Small intestine (tissue), 7 donors: ENCODE data around the gene PARD3B. TPM values are rescaled to one million over a fixed set of nuclear protein-coding genes. Genes with fewer than 3 reads are reported as not detected.

Experiments
- DNase-seq, 2 donors: peaks; one replicate each; pipeline versions ENCODE4 v3.0.0 to v3.0.0-alpha.2; 2013
- FAIRE-seq: peaks from 2 replicates; lab custom pipeline; 2012; peaks lifted over from hg19 to GRCh38; lab: Jason Lieb, UNC
- H3K27ac ChIP-seq, 3 donors: one replicate each; pipeline ENCODE4 v1.5.1; 2013; ENCODE audit warnings: low read length in 2 of 3, mild to moderate bottlenecking in 2 of 3, control low read depth in 1 of 3, inconsistent platforms in 1 of 3, low read depth in 1 of 3, moderate library complexity in 1 of 3
- H3K27me3 ChIP-seq, 3 donors: one replicate each; pipeline ENCODE4 v1.6.1; 2013; ENCODE audit warnings: low read length in 3 of 3, inconsistent platforms in 1 of 3; ENCODE audit not compliant: control insufficient read depth in 3 of 3, insufficient read depth in 3 of 3
- H3K36me3 ChIP-seq, 3 donors: one replicate each; pipeline ENCODE4 v1.6.1; 2013; ENCODE audit warnings: low read length in 3 of 3, inconsistent platforms in 1 of 3, low read depth in 1 of 3, mild to moderate bottlenecking in 1 of 3, moderate library complexity in 1 of 3; ENCODE audit not compliant: control insufficient read depth in 3 of 3, insufficient read depth in 2 of 3
- H3K4me1 ChIP-seq, 3 donors: one replicate each; pipeline ENCODE4 v1.6.1; 2013; ENCODE audit warnings: low read length in 2 of 3, inconsistent platforms in 1 of 3, low read depth in 1 of 3, mild to moderate bottlenecking in 1 of 3, moderate library complexity in 1 of 3; ENCODE audit not compliant: control insufficient read depth in 3 of 3, insufficient read depth in 2 of 3
- H3K4me3 ChIP-seq, 3 donors: one replicate each; pipeline ENCODE4 v1.5.1; 2013; ENCODE audit warnings: low read length in 3 of 3, control low read depth in 1 of 3, inconsistent platforms in 1 of 3, low read depth in 1 of 3, mild to moderate bottlenecking in 1 of 3, moderate library complexity in 1 of 3
- H3K9me3 ChIP-seq, 2 donors: one replicate each; pipeline ENCODE4 v1.6.1; 2013; ENCODE audit warnings: low read depth in 1 of 2, low read length in 1 of 2; ENCODE audit not compliant: control insufficient read depth in 2 of 2, insufficient read depth in 1 of 2
- WGBS, 3 donors: extraction: QIAGEN DNeasy Blood & Tissue Kit; methylation state at CpG; one replicate each; pipeline ENCODE4 v1.1.7; 2013; 5-methylcytosine and 5-hydroxymethylcytosine counted together
- polyA plus RNA-seq, 4 donors: library from polyadenylated mRNA; stranded (reverse) in 3 of 4; unstranded in 1 of 4; fragments of 200-250 nt in 3 of 4; fragments of 120-200 nt in 1 of 4; gene quantifications; one replicate each; pipeline versions ENCODE4 v1.2.1 to v1.2.3, GENCODE V29; 2013
- donor health status: healthy with polysubstance abuse.
- donor health status: control.
- donor health status: control.
- donor health status: Bipolar disorder and iron deficiency.
- donor health status: healthy.

PARD3B gene
- polyA plus RNA-seq, 4 donors: 2.8 to 10.7 (median 3.6) TPM

DNA sequence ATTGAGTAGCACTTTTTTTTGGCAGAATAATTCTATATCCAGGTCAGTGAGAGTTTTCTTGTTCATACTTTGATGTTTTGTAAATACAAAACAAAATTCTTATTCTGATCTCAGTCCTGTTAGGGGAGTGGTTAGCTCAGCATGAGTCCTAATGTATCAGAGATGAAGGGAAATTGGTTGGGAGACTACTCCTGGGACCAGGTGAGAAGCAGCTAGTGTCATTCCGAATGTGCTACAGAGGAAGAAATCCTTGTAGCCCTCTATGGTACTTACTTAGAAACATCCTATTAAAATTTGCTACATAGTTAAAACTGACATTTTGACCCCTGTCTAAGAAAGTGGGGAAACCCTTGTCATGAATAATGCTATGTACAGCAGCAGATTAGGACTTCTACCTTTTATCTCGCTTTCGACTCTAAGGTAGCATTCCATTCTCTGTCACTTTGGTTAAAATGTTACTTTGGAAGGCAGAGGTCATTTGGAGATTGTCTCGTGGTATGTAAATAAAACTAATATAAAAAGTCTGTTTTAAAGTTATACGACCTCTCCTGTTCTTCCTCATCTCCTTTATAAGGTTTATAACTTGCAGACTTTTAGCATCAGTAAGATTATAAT lies 65.8 kb downstream of the PARD3B start:
- peak overlapping the region in 1 of 3 donors; percentile 37 for H3K27ac ChIP-seq

DNA sequence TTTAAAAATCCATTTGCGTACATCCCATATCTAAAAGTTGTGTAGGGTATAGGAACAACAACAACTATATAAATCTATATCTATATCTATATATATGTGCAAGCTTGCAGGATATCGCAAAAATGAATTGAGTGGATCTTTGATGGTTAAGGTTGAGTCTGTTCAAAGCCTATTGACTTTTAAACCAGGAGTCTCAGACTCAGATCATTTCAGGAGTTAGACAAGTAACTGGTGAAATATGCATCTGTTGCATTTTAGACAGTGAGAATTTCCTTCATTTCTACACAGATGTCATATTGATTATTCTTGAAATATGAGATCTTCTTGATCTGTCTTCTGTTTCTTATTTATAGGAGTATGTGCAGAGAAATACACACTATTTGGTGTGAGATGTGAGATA lies 66.5 kb downstream of the PARD3B start:
- Histone ChIP-seq H3K27me3 (no peaks in the 10 kb centered on the region), H3K4me1 (peaks cover 2 to 29% (median 7%) of the 10 kb centered on the region in 3 donors), H3K36me3 (no peaks in the 10 kb centered on the region), H3K9me3 (no peaks in the 10 kb centered on the region), H3K27ac (peak overlapping the region in 1 of 3 donors; percentile 37), H3K4me3 (no peak overlapping the region)
- no peak for FAIRE-seq
- 90 to 93% (median 93%) methylated on average over 2 of the region's 2 CpGs for WGBS, 3 donors
- DNase-seq: no peak

More for the DNA sequence above, 65.8 kb downstream of the PARD3B start:
- DNase-seq (peak; percentile 72 to 76), FAIRE-seq (no peak)
- no peaks in the 10 kb centered on the region for H3K36me3 ChIP-seq
- no peaks in the 10 kb centered on the region for H3K9me3 ChIP-seq
- no peaks in the 10 kb centered on the region for H3K27me3 ChIP-seq
- 9 to 66% (median 35%) methylated on average over 5 of the region's 5 CpGs for WGBS, 3 donors
- no peak overlapping the region for H3K4me3 ChIP-seq
- H3K4me1 ChIP-seq: peaks cover 2 to 29% (median 7%) of the 10 kb centered on the region in 3 donors

DNA sequence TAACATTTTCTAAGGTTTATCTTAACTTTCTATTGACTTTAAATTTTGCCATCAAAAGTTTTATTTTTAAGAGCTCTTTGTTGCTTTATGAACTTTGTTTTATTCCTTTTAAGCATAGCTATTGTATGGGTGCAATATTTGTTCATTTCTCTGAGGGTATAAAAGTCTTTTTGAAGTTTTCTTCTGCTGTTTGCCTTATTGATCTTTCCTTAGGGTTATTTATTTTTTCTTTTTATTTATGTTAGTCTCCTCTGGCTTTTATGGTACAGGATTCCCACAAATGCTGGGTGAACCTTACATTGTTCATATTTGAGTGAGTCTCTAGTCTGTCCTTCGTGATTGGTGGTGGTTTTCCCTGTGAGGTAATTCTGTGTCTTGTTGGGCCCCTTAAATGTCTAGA lies 68.4 kb downstream of the PARD3B start:
- Histone ChIP-seq H3K4me3 (no peak overlapping the region), H3K27me3 (no peaks in the 10 kb centered on the region), H3K27ac (no peak overlapping the region), H3K9me3 (no peaks in the 10 kb centered on the region), H3K36me3 (no peaks in the 10 kb centered on the region), H3K4me1 (peaks cover 2 to 26% (median 3%) of the 10 kb centered on the region in 3 donors)
- no peak for DNase-seq
- WGBS, 3 donors: 72 to 91% (median 82%) methylated on average over 1 of the region's 1 CpG
- no peak for FAIRE-seq

DNA sequence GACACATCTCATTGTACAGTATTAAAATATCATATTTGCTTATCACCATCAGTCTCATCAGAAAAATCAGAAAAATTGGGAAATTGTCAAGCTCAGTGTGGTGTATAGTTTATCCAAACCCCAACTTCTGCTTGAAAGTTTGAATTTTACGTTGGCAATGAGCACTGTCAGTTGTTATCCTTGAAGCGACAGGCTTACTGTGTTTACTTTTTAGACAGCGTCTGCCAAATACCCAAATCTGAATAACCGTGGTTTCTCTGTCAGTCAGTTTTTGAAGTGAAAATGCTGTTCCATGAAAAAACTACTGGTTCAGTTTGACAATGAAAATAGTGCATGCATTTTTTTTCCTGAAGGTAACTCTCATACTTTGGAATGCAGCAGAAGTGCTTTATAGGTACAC lies 70.2 kb downstream of the PARD3B start:
- Histone ChIP-seq H3K4me1 (peaks cover 2 to 16% (median 3%) of the 10 kb centered on the region in 3 donors), H3K27me3 (no peaks in the 10 kb centered on the region), H3K27ac (no peak overlapping the region), H3K4me3 (no peak overlapping the region), H3K9me3 (no peaks in the 10 kb centered on the region), H3K36me3 (no peaks in the 10 kb centered on the region)
- no peak for DNase-seq
- 72 to 91% (median 76%) methylated on average over 4 of the region's 4 CpGs for WGBS, 3 donors
- FAIRE-seq: no peak

DNA sequence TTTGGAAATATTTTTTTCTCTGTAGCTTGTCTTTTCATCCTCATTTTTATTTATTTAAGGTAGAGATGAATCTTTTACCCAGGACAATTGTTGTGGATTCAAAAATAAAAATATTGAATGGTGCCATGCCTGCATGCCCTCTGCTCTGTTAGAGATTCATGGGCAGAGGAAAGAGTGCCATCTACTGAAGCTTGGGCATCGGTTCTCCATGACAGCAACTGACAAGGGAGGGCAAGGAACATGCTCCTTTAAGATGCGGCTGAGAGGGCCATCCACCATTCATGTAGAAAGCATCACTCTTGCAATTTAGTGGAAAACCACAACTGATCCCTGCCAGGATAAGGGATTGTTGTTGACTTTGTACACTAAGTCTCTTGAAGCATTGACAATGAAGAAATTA lies 79.9 kb downstream of the PARD3B start:
- no peaks in the 10 kb centered on the region for H3K27me3 ChIP-seq
- H3K27ac ChIP-seq: no peak overlapping the region
- peaks cover 0 to 2% (median 0%) of the 10 kb centered on the region in 3 donors for H3K4me1 ChIP-seq
- no peaks in the 10 kb centered on the region for H3K36me3 ChIP-seq
- H3K9me3 ChIP-seq: no peaks in the 10 kb centered on the region
- no peak overlapping the region for H3K4me3 ChIP-seq
- FAIRE-seq (no peak), DNase-seq (peak in 1 of 2 donors; percentile 54)
- 40 to 64% (median 50%) methylated on average over 2 of the region's 2 CpGs for WGBS, 3 donors

DNA sequence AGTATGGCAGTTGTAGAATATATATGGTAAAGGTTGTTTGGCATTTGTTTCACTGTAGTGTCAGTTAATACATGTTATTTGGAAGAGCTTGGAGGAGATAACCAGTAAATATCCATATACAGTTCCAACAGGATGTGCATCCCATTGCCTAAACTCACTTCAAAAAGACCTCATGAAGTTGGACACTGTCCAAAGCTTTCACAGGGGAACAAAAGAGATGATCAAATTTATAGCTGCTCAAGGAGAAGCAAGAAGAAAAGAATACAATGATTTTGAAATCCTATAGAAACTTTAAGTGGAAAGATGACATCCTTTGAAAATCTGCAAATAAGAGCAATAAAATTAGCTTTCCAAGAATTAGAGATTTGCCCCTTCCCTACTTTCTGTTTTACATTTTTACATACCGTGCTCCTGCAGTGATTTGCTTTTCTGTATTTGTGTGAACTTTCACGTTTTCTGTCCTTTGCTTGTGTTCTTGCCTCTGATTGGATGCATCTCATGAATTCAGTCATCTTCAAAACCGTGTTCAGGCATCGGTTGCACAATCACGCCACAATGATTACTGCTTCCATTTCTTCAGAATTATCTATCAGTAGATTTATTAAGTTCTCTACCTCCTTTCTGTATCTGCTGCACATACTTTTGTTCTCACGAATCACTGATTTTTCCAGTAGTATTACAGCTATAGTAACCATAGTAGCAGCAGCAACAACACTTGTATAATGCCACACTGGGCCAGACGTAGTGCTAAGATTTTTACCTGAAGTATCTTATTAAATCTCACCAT lies 83.8 kb downstream of the PARD3B start:
- DNase-seq (no peak), FAIRE-seq (no peak)
- Histone ChIP-seq H3K4me1 (no peaks in the 10 kb centered on the region), H3K4me3 (no peak overlapping the region), H3K36me3 (peaks cover 0 to 3% (median 0%) of the 10 kb centered on the region in 3 donors), H3K9me3 (no peaks in the 10 kb centered on the region), H3K27me3 (no peaks in the 10 kb centered on the region), H3K27ac (no peak overlapping the region)
- whole genome bisulfite sequencing, 3 donors: 84 to 88% (median 86%) methylated on average over 7 of the region's 7 CpGs

DNA sequence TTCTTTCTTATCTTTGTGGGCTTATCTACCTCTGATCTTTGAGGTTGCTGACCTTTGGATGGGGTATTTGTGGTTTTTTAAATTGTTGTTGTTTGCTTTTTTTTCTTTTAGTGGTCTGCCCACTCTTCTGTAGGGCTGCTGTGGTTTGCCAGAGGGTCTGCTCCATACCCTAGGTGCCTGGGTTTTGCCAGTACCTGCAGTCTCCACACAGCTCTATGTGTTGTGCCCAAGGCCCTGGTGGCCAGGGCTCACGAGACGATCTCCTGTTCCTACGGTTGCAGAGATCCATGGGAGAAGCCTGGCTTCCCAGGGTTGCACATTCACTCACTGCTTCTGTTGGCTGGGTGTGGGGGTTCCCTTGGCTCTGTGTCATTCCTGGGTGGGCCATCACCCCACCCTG lies 87.1 kb downstream of the PARD3B start:
- no peak for DNase-seq
- H3K27ac ChIP-seq: no peak overlapping the region
- WGBS, 3 donors: 91 to 94% (median 92%) methylated on average over 3 of the region's 3 CpGs
- H3K4me3 ChIP-seq: no peak overlapping the region
- no peaks in the 10 kb centered on the region for H3K4me1 ChIP-seq
- no peaks in the 10 kb centered on the region for H3K9me3 ChIP-seq
- H3K27me3 ChIP-seq: no peaks in the 10 kb centered on the region
- peaks cover 0 to 3% (median 0%) of the 10 kb centered on the region in 3 donors for H3K36me3 ChIP-seq
- FAIRE-seq: no peak

DNA sequence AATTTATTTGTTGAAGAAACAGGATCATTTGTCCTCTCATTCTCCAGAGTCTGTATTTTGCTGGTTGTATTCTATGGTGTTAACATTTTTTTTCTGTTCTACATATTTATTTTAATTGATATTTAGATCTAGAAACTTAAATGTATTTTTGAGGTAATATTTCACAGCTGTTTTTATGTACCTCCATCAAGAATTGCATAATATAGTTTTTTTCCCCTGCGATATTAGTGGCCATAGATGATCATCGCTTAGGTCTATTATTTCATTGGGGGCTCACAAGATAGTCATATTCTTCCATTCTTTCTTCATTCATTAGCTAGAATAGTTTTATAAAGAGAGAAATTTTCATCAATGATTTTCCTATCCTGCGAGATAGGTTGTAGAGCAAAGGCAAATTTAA lies 89.3 kb downstream of the PARD3B start:
- WGBS, 3 donors: 94 to 98% (median 95%) methylated on average over 3 of the region's 3 CpGs
- FAIRE-seq: no peak
- peaks cover 0 to 3% (median 0%) of the 10 kb centered on the region in 3 donors for H3K36me3 ChIP-seq
- no peaks in the 10 kb centered on the region for H3K9me3 ChIP-seq
- peaks cover 0 to 3% (median 0%) of the 10 kb centered on the region in 3 donors for H3K4me1 ChIP-seq
- H3K27me3 ChIP-seq: no peaks in the 10 kb centered on the region
- DNase-seq: no peak
- no peak overlapping the region for H3K4me3 ChIP-seq
- no peak overlapping the region for H3K27ac ChIP-seq
